AG10803 (cell line): ENCODE data around the gene RABAC1.
A peak's percentile ranks its signal among the peaks of the same experiment; 100 is the strongest.
"Not testable (repeated sequence)": the region's sequence is repeated elsewhere in the genome, so short reads cannot be mapped to it uniquely, and the experiment has no call there.

Source experiments
- DNase-seq: peaks from one replicate; pipeline ENCODE4 v3.0.0; 2010; ENCODE audit warnings: low read depth
- H3K4me3 ChIP-seq: 2 replicates; pipeline ENCODE4 v1.5.1; 2011; ENCODE audit warnings: mild to moderate bottlenecking, low read length, control low read depth
- CTCF ChIP-seq: conservative IDR thresholded peaks from 2 replicates; pipeline ENCODE4 v1.5.1; 2011; ENCODE audit warnings: mild to moderate bottlenecking, low read length, control low read depth, inconsistent platforms

RABAC1 gene

GRCh38 chr19:41941410-41942202 is 17.5 kb downstream of the RABAC1 start:
- no peak for DNase-seq
- H3K4me3 ChIP-seq = no peak overlapping the region
- no peak for TF ChIP-seq CTCF

GRCh38 chr19:41940731-41941409 is 18.3 kb downstream of the RABAC1 start:
- TF ChIP-seq CTCF = no peak
- no peak for DNase-seq
- peak overlapping the region; percentile 62 for H3K4me3 ChIP-seq

GRCh38 chr19:41939861-41940730 is 19.0 kb downstream of the RABAC1 start:
- peak overlapping the region; percentile 62 for H3K4me3 ChIP-seq
- no peak for TF ChIP-seq CTCF
- DNase-seq = no peak

- not testable (repeated sequence) for DNase-seq, H3K4me3 ChIP-seq
Observed at GRCh38 chr19:41939209-41939608, 19.9 kb downstream of the RABAC1 start.

- no peak for DNase-seq
- no peak overlapping the region for H3K4me3 ChIP-seq
- no peak; the same call in 1 of the 2 replicates for TF ChIP-seq CTCF
Observed at GRCh38 chr19:41937525-41938468, 21.3 kb downstream of the RABAC1 start.

- no peak for DNase-seq
- no peak for TF ChIP-seq CTCF
- H3K4me3 ChIP-seq = no peak overlapping the region
Observed at GRCh38 chr19:41936961-41937360, 22.2 kb downstream of the RABAC1 start.
